GM12878 (cell line): ENCODE results near the gene TRIM43.
"Not testable (repeated sequence)": the region's sequence is repeated elsewhere in the genome, so short reads cannot be mapped to it uniquely, and the experiment has no call there.

Source experiments
- POLR2A ChIP-seq: IDR thresholded peaks from 2 replicates; pipeline ENCODE4 v1.6.1; 2011; ENCODE audit warnings: low read depth, mild to moderate bottlenecking, low read length
- POLR2AphosphoS5 ChIP-seq: IDR thresholded peaks from 2 replicates; pipeline ENCODE4 v1.6.1; 2011; ENCODE audit warnings: mild to moderate bottlenecking, low read length, inconsistent platforms
- TF ChIP-seq, protein P1 (sequence below), 3 experiments: IDR thresholded peaks in 2 of 3; conservative IDR thresholded peaks in 1 of 3; 2 replicates each; pipeline ENCODE4 v1.5.1; 2011; ENCODE audit warnings: low read depth in 3 of 3, low read length in 3 of 3, mild to moderate bottlenecking in 3 of 3, control low read depth in 2 of 3, moderate library complexity in 2 of 3, inconsistent platforms in 1 of 3, mixed read lengths in 1 of 3; ENCODE audit not compliant: control insufficient read depth in 2 of 3, insufficient read depth in 1 of 3; ENCODE audit errors: extremely low read depth in 1 of 3

DNA sequence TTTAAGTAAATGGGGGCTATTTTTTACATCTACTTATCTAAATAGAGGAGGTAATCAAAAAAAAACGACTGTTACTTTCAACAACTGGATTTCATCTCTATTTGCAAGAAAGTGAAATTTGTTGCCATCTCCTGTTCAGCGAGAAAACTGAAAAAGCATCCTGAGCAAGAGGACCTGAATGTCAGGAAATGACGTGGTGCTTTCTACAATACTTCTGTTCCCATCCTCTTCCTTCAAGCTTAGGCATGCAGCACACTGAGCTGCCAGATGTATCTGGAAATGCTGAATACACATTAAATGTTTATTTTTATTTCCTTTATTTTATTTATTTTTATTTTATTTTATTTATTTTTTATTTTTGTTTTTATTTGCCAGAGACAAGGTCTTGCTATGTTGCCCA is 21.2 kb downstream of the TRIM43 start:
- TF ChIP-seq POLR2AphosphoS5, POLR2A: not testable (repeated sequence)
- TF ChIP-seq, protein P1, sequence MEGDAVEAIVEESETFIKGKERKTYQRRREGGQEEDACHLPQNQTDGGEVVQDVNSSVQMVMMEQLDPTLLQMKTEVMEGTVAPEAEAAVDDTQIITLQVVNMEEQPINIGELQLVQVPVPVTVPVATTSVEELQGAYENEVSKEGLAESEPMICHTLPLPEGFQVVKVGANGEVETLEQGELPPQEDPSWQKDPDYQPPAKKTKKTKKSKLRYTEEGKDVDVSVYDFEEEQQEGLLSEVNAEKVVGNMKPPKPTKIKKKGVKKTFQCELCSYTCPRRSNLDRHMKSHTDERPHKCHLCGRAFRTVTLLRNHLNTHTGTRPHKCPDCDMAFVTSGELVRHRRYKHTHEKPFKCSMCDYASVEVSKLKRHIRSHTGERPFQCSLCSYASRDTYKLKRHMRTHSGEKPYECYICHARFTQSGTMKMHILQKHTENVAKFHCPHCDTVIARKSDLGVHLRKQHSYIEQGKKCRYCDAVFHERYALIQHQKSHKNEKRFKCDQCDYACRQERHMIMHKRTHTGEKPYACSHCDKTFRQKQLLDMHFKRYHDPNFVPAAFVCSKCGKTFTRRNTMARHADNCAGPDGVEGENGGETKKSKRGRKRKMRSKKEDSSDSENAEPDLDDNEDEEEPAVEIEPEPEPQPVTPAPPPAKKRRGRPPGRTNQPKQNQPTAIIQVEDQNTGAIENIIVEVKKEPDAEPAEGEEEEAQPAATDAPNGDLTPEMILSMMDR (IDR thresholded peaks at IDR 0.05 in 2 of 3, conservative IDR thresholded peaks at IDR 0.05 in 1 of 3; ENCODE audit: control insufficient read depth in 2 of 3, extremely low read depth in 1 of 3, insufficient read depth in 1 of 3, low read depth in 3 of 3, low read length in 3 of 3) = not testable (repeated sequence)
